Measurements from ENCODE around the gene PIK3AP1.
A peak's percentile ranks its signal among the peaks of the same experiment; 100 is the strongest.

The PIK3AP1 gene

GRCh38 chr10:96672481-96673175, 47.7 kb downstream of the PIK3AP1 start:
- DNase-seq (ENCODE audit: low spot score), result no peak

GRCh38 chr10:96671211-96671890, 49.0 kb downstream of the PIK3AP1 start:
- peak; percentile 43 for DNase-seq (ENCODE audit: low spot score)

DNA sequence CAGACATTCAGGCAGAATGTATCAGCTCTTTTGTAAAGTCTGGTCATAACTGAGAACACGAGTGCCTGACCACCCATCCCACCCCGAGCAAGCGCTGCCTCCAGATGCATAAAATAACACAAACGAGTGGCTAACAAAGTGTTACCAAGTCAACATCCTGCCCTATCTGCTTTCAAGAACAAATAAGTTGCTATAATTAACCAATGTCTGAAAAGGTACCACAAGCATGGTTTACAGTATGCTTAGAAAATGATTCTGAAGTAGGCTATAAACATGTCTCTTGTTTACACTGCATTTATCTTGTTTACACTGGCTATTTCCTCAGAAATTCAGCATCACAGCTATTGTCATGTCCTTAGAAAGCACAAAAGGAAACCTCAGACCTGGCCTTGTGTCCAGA, 49.5 kb downstream of the PIK3AP1 start:
- peak; percentile 22 for DNase-seq (ENCODE audit: low spot score)

DNA sequence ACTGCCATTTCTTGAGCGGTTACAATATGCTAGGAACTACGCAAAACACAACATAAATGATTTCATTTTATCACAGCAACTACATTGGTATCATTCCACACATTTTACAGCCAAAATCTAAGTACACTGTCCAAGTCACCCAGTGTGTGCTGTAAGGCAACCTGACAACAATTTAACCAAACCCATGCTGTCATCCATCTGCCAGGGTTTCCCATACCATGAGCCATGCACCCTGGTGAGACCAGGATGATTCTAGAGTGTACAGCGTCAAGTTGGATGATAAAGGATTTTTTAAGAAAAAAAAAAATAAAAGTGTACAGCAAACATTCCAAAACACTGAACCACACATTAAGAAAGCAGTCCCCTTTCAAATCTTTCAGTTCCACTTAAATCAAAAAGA, 52.9 kb downstream of the PIK3AP1 start:
- DNase-seq (ENCODE audit: low spot score), result no peak

- DNase-seq (ENCODE audit: low spot score), result no peak
These were observed 53.6 kb downstream of the PIK3AP1 start for GRCh38 chr10:96666741-96667140.

GRCh38 chr10:96665306-96665705, 55.0 kb downstream of the PIK3AP1 start:
- no peak for DNase-seq (ENCODE audit: low spot score)

DNA sequence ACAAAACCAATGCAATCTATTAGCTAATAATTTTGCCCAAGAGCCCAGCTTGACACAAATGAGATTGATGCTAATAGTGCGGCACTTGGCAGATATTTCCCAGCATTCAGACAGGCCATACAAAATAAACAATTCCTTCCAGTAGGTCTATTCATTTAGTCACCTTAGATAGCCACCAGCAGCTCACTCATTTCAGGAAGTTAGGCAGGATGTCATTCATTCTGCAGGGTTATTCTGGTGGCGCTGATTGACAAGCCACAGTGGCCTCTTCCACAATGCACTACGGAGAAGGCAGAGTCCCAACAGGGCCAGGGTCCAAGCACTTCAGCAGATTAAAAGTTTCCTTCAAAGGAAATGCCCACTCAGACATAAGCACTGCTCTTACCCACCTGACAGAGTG, 55.8 kb downstream of the PIK3AP1 start:
- no peak for DNase-seq (ENCODE audit: low spot score)

DNA sequence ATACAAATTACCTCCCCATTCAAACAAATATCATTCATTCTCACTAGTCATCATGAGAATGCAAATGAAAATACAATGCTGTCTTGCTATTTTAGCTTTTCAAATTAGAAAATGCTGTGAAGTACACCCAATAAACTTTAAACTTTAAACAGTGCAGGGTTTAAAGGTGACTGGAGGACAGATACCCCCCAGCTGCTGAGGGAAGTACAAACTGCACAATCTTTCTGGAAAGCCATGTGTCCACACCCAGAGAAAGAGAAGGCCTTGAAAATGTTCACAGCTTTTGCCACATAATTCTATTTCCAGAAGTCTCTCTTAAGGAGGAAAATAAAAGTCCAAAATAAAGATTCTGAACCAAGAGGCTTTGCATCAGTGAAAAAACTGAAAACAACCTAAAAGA, 56.5 kb downstream of the PIK3AP1 start:
- DNase-seq (ENCODE audit: low spot score), result no peak

DNA sequence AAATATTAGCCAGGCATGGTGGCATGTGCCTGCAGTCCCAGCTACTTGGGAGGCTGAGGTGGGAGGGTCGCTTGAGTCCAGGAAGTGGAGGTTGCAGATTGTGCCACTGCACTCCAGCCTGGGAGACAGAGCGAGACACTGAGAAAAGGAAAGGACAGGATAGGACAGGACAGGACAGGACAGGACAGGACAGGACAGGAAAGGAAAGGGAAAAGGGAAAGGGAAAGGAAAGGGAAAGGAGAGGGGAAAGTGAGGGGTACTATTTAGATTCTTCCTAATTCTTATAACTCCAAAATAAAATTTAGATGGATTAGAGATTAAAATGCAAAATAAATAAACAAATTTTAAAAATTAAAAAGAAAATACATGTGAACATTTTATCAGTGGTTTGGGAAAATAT, 58.7 kb downstream of the PIK3AP1 start:
- no peak for DNase-seq (ENCODE audit: low spot score)

DNA sequence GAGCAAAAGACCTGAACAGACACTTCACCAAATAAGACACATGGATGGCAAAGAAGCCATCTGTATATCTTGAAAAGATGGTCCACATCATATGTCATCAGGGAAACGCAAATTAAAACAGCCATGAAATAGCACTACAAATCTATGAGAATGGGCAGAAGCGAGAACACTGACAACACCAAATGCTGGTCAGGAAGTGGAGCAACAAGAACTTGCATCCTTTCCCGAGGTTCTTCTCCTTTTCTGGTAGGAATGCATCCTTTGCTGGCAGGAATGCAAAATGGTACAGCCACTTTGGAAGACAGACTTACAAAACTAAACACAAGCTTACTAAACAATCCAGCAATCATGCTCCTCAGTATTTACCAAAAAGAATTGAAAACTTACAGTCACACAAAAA, 60.0 kb downstream of the PIK3AP1 start:
- no peak for DNase-seq (ENCODE audit: low spot score)

GRCh38 chr10:96658844-96659243, 61.5 kb downstream of the PIK3AP1 start:
- no peak for DNase-seq (ENCODE audit: low spot score)

DNA sequence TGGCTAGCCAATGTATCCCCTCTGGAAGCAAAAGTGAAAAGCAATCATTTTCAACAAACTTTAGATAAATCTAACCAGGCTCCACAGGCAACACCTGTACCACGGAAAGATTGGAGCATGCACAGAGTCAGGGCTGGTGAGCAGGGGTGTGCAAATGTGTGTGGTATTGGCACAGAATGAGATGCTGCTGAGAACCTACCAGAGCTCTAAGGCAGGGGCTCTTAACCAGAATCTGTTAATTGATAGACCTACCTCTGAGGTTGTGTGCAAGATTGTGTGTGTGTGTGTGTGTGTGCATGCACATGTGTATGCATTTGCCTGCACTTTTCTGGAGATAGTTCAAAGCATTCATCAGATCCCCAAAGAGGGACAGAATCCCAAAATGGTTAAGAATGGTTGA, 62.9 kb downstream of the PIK3AP1 start:
- DNase-seq (ENCODE audit: low spot score), result no peak

GRCh38 chr10:96656839-96657238, 63.5 kb downstream of the PIK3AP1 start:
- no peak for DNase-seq (ENCODE audit: low spot score)

- no peak for DNase-seq (ENCODE audit: low spot score)
These were observed 64.1 kb downstream of the PIK3AP1 start for GRCh38 chr10:96656198-96656577.

- DNase-seq (ENCODE audit: low spot score), result no peak
These were observed 64.7 kb downstream of the PIK3AP1 start for GRCh38 chr10:96655461-96656197.

DNA sequence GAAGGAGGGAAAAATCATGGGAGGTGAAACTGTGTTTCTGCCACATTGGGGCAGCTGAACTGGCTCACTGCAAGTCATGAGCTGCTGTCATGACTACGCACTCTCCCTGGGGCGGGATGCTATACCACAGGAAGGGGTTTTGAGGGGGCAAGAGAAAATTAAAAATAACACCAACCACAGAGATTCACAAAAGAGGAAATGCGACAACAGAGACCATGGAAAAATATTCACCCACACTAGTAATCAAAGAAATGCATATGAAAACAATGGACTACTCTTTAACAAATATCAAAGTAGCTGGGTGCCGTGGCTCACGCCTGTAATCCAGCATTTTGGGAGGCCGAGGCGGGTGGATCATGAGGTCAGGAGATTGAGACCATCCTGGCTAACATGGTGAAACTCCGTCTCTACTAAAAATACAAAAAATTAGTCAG, 68.3 kb downstream of the PIK3AP1 start:
- DNase-seq (ENCODE audit: low spot score), result peak; percentile 32

- DNase-seq (ENCODE audit: low spot score), result no peak
These were observed 69.4 kb downstream of the PIK3AP1 start for GRCh38 chr10:96650958-96651357.

DNA sequence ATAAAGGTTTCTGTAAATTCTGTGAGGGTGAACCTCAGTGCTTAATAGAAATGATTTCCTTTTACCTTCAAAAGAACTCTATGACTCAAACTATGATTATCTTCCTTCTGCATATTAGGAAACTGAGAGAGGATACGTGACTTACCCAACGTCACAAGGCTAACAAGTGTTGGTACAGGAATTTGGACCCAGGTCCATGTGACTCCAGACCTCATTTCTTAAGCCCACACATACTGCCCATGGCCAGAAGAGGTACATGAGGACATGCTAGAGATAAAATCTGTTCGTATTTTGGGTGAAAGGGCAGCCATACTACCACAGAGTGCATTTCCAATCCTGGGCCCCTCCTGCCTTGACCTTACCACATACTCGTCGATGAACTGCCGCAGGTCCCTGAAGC, 72.0 kb downstream of the PIK3AP1 start:
- no peak for DNase-seq (ENCODE audit: low spot score)

DNA sequence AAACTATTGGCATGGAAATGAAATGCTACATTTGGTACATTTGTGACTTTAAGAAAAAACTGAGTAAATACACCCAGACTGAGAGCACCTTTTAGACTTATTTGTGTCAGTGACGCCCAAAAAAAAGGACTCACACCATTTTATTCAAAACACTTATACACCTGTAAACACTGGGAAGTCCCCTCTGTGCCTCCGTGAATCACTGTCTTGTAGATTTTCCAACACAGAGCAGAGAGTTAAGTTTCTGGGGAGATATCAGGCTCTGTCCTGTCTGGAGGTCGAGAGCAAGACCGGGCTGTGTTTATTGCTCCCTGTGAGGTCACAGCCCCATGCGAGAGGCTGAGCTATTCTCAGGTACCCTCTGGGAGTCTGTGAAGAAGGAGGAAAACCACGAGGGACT, 72.8 kb downstream of the PIK3AP1 start:
- no peak for DNase-seq (ENCODE audit: low spot score)

- no peak for DNase-seq (ENCODE audit: low spot score)
These were observed 73.6 kb downstream of the PIK3AP1 start for GRCh38 chr10:96646751-96647166.

- DNase-seq (ENCODE audit: low spot score), result no peak
These were observed 74.0 kb downstream of the PIK3AP1 start for GRCh38 chr10:96646301-96646700.

GRCh38 chr10:96645191-96645721, 75.1 kb downstream of the PIK3AP1 start:
- no peak for DNase-seq (ENCODE audit: low spot score)

GRCh38 chr10:96643920-96644319, 76.4 kb downstream of the PIK3AP1 start:
- DNase-seq (ENCODE audit: low spot score), result no peak
